HG03520 (cell line): Measurements from ENCODE around the gene CXCL3.

Experiments
- ATAC-seq: cut with Tn5 transposase; IDR thresholded peaks from one replicate; pipeline ENCODE4 v1.9.1; 2021; ENCODE audit warnings: mild to moderate bottlenecking, moderate library complexity; ENCODE audit not compliant: unreplicated experiment

Gene CXCL3

DNA sequence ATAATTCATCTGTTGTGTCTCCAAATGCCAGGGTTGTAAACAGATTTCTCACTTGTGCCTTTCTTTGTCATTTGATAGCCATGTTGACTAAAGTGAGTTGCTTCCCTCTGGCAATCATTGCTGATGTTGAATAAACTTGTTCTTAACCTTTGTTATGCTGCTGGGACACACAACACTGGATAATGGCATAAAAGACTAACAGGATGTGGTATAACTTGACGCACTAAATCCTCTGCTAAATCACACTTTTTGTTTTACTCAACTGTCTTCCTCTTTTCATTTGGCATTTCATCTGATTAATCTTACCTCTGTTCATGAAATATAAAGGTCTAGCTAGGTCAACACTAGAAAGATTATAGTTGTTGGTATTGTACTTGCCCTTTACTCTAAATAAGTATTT lies 22.4 kb downstream of the CXCL3 start:
- ATAC-seq: no peak

DNA sequence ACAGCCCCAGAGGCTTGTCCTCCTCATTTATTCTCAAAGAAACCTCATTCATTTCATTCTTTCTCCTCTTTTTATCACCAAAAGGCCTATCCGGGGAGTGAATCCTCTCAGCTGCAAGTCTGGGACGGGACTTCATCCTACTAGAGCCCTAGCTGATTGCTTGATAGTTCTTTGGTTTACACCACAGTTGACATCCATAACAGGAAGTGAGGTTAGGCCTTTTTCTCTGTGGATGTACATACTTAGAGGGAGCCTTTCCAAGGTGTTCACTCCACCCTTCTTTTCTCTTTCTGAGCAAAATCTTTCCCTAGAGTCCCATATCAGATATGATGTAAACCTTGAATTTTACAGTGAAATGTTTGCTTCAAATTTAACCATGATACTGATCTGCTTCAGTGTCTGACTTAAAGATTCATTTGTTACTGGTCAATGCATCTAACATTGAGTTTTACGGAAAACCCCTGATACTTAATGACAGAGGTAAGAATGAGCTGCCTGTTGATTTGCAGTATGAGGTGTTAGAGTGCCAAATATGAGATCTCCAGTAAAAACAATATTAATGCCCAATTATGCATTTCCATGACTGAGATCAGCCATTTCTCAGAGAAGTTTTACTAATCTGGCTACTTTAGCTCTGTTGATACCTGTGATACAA lies 23.2 kb downstream of the CXCL3 start:
- no peak for ATAC-seq

DNA sequence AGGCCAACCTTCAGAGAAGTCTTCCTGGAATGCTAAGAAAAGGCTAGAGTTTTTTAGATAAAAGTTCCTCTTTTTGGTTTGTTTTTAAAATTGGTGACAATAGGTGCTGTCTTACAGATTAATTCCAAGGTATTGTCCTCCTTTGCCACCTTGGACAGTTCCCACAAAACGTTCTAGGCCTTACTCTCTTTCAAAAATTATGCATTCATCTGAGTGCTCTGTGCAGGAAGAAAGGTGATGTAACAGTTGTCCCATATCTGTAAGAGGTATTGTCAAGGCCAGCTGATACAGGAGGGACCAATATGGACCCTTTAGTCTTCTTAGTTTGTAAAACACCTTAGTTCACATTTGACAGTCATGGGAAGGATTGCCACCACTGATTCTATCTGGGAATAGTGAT lies 24.2 kb downstream of the CXCL3 start:
- ATAC-seq: no peak

DNA sequence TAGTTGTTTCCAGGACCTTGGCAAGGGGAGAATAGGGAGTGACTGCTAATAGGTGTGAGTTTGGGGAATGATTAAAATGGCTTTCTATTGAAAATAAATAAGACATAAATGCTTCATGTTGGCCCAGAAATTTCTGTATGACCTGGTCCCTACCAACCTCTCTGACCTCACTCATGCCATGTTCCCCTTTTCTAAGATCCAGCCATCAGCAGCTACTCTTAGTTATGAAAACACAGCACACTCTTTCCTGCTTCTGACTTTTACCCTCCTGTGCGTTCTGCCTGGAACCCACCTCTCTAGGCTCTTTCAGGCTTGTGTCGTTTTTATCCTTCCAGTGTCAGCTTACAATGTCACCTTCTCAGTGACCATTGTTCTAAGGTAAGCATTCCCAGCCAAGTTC lies 25.2 kb downstream of the CXCL3 start:
- ATAC-seq: no peak

DNA sequence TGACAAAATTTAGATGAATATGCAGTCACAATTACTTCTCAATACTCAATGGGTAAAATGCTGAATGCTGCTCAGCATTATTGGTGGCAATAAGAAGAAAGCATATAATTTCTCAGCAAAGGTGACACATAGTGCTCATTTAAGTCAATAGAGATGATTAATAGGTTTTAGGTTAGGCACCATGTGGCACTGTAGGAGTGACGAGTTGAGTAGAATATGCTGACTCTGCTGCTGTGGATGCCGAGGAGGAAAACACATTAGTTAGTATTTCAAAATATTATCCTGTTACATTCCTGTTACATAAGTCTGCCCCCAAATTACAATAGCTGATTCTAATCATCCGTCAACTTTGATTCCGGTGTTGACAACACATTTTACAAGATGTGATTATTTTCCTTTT lies 26.4 kb downstream of the CXCL3 start:
- ATAC-seq: no peak

GRCh38 chr4:74009307-74009706 lies 29.2 kb downstream of the CXCL3 start:
- ATAC-seq: no peak

- ATAC-seq: no peak
These were observed 32.4 kb downstream of the CXCL3 start for GRCh38 chr4:74006009-74006476.

- ATAC-seq: no peak
These were observed 33.0 kb downstream of the CXCL3 start for GRCh38 chr4:74005528-74005927.

DNA sequence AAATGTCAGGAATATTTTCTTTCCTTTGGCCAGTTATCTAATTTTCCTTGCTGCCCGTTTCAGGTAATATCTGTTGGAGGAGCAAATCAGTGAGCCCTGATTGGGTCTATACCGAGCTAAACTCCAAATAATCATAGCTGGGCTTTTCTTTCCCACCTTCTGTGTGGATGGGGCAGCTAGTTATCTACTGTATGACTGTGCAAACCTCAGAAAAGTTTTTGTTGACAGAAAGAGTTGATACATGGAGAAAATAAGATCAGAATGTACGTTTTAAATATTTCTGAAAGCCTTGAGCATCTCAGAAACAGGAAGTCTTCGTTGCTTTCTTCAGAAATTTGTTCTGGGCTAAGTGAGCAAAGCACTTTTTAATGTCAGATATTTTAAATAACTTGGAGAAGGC lies 33.8 kb downstream of the CXCL3 start:
- no peak for ATAC-seq

GRCh38 chr4:74000301-74000700 lies 38.2 kb downstream of the CXCL3 start:
- ATAC-seq: no peak

DNA sequence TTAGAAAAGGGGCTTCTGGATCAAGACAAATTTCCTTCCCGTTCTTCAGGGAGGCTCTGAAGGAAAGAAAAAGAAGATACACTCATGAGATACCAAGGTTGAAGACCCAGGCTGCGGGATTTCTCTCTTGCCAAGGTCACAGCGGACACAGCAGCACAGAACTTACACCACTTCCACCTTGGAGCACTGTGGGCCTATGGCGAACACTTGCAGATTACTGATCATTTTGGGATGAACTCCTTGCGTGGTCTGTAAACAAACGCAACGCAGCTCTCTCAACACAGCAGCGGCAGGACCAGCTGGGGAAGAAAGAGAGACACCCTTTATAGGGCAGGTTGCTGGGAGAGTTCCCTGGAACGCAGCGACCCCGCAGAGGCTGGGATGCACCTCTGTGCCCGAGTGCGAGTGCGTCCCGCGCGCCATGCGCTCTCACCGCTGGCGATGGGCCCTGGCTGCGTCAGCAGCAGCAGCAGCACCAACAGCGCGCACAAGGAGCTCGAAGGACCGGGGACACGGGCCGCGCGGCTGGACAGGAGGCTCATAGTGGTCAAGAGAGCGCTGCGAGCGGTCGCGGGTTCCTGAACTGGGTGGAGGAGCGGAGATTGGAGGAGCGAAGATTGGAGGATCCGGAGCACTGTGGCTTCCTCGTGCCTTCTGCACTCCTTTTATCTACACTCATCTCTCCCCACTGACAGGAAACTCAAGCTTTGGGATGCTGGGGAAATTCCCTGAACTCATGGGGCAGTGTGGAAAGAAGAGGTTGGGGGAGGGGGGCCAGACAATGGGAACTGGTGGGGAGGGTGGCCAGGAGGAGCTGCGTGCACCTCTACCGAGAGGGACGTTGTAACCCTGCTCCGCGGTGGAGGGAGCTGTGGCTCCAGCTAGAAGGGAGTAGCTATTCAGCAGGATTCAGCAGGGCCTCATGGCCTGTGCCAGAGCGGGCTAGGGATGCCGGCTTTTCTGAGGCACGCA lies 40.2 kb downstream of the CXCL3 start, which contains the start of gene CXCL5:
Gene CXCL5, minus strand, starts transcription at position 638 of the 972 bp plus-strand sequence. Its CDS starts 96 bp downstream, at position 542.
- ATAC-seq: no peak

DNA sequence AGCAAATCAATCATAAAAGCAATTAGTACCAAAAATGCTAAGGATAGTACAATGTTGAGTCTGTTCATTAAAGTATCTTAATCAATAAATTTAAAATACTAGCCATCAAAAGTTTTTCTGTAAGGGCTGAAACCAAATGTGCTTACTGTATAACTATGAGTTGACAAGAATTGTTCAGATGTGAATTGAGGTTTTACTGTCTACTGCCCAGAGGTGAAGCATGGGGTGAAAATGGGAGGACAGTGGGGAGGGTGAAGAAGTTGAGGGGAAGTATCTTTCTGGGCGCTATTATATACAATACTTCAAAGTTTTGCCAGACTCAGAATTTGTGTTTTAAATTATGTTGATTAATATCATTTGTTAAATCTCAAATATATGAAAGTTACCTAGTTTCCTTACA lies 46.4 kb downstream of the CXCL3 start:
- no peak for ATAC-seq

- ATAC-seq: no peak
These were observed 46.8 kb downstream of the CXCL3 start for GRCh38 chr4:73991742-73992000.

GRCh38 chr4:73990988-73991741 lies 47.3 kb downstream of the CXCL3 start:
- no peak for ATAC-seq

GRCh38 chr4:73989928-73990327 lies 48.6 kb downstream of the CXCL3 start:
- no peak for ATAC-seq

DNA sequence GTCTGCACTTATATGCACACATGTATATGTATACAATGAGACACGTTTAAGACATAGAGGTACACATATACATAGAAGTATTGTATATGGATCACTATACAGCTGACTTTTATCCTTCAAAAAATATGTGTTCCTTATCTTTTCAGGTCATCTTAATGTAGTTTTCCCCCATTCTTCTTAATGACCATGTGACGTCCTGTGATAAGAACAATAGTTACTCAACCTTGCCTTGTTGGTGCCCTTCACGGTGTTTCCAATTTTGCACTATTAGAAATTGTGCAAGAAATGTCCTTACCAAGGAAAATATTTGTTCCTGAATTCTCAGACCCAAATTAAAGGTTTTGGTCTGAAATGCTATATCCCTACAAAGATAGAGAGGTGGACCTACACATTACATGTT lies 49.5 kb downstream of the CXCL3 start:
- no peak for ATAC-seq

GRCh38 chr4:73988061-73988460 lies 50.4 kb downstream of the CXCL3 start, which contains the start of gene PPBP:
Gene PPBP (minus strand): TSS chr4:73988190. CDS start chr4:73988103, 87 bp downstream.
- ATAC-seq: no peak
